HCT116 (cell line): ENCODE measurements around the gene LGALS9. TPM values are rescaled to one million over a fixed set of nuclear protein-coding genes. Genes with fewer than 3 reads are reported as not detected.
"Not testable (repeated sequence)": the region's sequence is repeated elsewhere in the genome, so short reads cannot be mapped to it uniquely, and the experiment has no call there.

Source experiments
- ATAC-seq: fragments of 200-7000 bp; cut with Tn5 transposase; 2 replicates; pipeline ENCODE4 v1.9.1; 2020; ENCODE audit warnings: mild to moderate bottlenecking, moderate library complexity
- BruUV-seq: library from RNA; stranded (reverse); fragments of 400-500 nt; replicated peaks from 2 replicates; lab custom pipeline; 2021; lab: Mats Ljungman, UMichigan
- CTCF ChIA-PET: fragments of 300-600 bp; sonication (Branson Sonifier 250); formaldehyde crosslinking; loops from one replicate; lab custom pipeline; 2021; ENCODE audit warnings: antibody characterized with exemption; lab: Charles Lee
- POLR2A ChIA-PET: fragments of 300-600, 350-600 bp; sonication (Branson Sonifier 250); formaldehyde crosslinking; loops from one replicate; lab custom pipeline; 2021; ENCODE audit warnings: antibody characterized with exemption; lab: Charles Lee
- RAD21 ChIA-PET, 2 experiments: fragments of 300-600 bp; sonication (Branson Sonifier 250); formaldehyde crosslinking; loops; one replicate each; lab custom pipeline; 2023; ENCODE audit warnings: low total read pairs in 2 of 2; ENCODE audit not compliant: uncharacterized antibody in 2 of 2, unreplicated experiment in 2 of 2, low non-redundant PET in 1 of 2; lab: Charles Lee
- DNase-seq: peaks from one replicate; pipeline ENCODE4 v3.0.0-alpha.2; 2010; ENCODE audit warnings: low read depth, low spot score
- H2AFZ ChIP-seq: fragments of 200-600 bp; shearing (Covaris generic), sonication (generic); 2 replicates; pipeline ENCODE4 v1.6.1; 2017; ENCODE audit warnings: low read depth, mixed run types, mixed read lengths, antibody characterized with exemption, low read length; ENCODE audit not compliant: poor library complexity, severe bottlenecking
- H3K27ac ChIP-seq: 2 replicates; pipeline ENCODE4 v1.5.1; 2012; ENCODE audit warnings: low read depth, low read length
- H3K27me3 ChIP-seq: fragments of 200-600 bp; sonication (generic); 2 replicates; pipeline ENCODE4 v1.6.1; 2016; ENCODE audit warnings: mixed run types, low read length, mixed read lengths; ENCODE audit not compliant: insufficient read depth
- H3K36me3 ChIP-seq, 2 experiments: fragments of 200-500 bp in 1 of 2; fragments of 200-600 bp in 1 of 2; sonication (Bioruptor generic) in 1 of 2; sonication (generic) in 1 of 2; 2 replicates each; pipeline versions ENCODE4 v1.5.1 to v1.6.1; 2014 to 2016; ENCODE audit warnings: low read length in 2 of 2, inconsistent platforms in 1 of 2, mixed read lengths in 1 of 2, mixed run types in 1 of 2; ENCODE audit not compliant: insufficient read depth in 2 of 2, control insufficient read depth in 1 of 2
- H3K4me1 ChIP-seq, 2 experiments: fragments of 200-600 bp in 1 of 2; sonication (generic) in 1 of 2; 2 replicates each; pipeline versions ENCODE4 v1.5.1 to v1.6.1; 2012 to 2017; ENCODE audit warnings: low read length in 2 of 2, inconsistent platforms in 1 of 2, mild to moderate bottlenecking in 1 of 2, mixed read lengths in 1 of 2, mixed run types in 1 of 2, moderate library complexity in 1 of 2; ENCODE audit not compliant: insufficient read depth in 2 of 2, control insufficient read depth in 1 of 2
- H3K4me2 ChIP-seq: fragments of 200-600 bp; sonication (generic); 2 replicates; pipeline ENCODE4 v1.6.1; 2017; ENCODE audit warnings: mixed run types, low read length, mixed read lengths
- H3K4me3 ChIP-seq, 2 experiments: fragments of 200-600 bp in 1 of 2; sonication (generic) in 1 of 2; replicated peaks in 1 of 2; 2 replicates each; pipeline ENCODE4 v1.5.1; 2011 to 2016; ENCODE audit warnings: low read length in 2 of 2, control low read depth in 1 of 2, low read depth in 1 of 2, mild to moderate bottlenecking in 1 of 2, mixed read lengths in 1 of 2, mixed run types in 1 of 2
- H3K79me2 ChIP-seq: fragments of 200-600 bp; sonication (generic); 2 replicates; pipeline ENCODE4 v1.6.1; 2017; ENCODE audit warnings: mild to moderate bottlenecking, mixed run types, low read length, moderate library complexity, mixed read lengths; ENCODE audit not compliant: insufficient read depth
- H3K9ac ChIP-seq: fragments of 200-600 bp; sonication (generic); 2 replicates; pipeline ENCODE4 v1.6.1; 2016; ENCODE audit warnings: low read length, mixed read lengths
- H3K9me2 ChIP-seq: fragments of 200-600 bp; sonication (generic), shearing (Covaris generic); 2 replicates; pipeline ENCODE4 v1.6.1; 2017; ENCODE audit warnings: mixed run types, mild to moderate bottlenecking, moderate library complexity; ENCODE audit not compliant: insufficient read depth
- H3K9me3 ChIP-seq, 2 experiments: fragments of 200-500 bp in 1 of 2; fragments of 200-600 bp in 1 of 2; sonication (Bioruptor generic) in 1 of 2; sonication (generic) in 1 of 2; 2 replicates each; pipeline ENCODE4 v1.6.1; 2014 to 2017; ENCODE audit warnings: low read length in 2 of 2, mixed read lengths in 2 of 2, inconsistent platforms in 1 of 2, low read depth in 1 of 2, mild to moderate bottlenecking in 1 of 2, mixed run types in 1 of 2, moderate library complexity in 1 of 2; ENCODE audit not compliant: control insufficient read depth in 1 of 2, insufficient read depth in 1 of 2
- H4K20me1 ChIP-seq: fragments of 200-600 bp; sonication (generic), shearing (Covaris generic); 2 replicates; pipeline ENCODE4 v1.6.1; 2017; ENCODE audit warnings: mixed run types, mild to moderate bottlenecking, moderate library complexity; ENCODE audit not compliant: insufficient read depth
- CBX3 ChIP-seq: IDR thresholded peaks from 2 replicates; pipeline ENCODE4 v1.6.1; 2012; ENCODE audit warnings: low read depth
- EZH2phosphoT487 ChIP-seq: fragments of 200-600 bp; IDR thresholded peaks from 2 replicates; pipeline ENCODE4 v1.6.1; 2018; ENCODE audit warnings: antibody characterized with exemption, borderline replicate concordance
- MAX ChIP-seq: IDR thresholded peaks from 2 replicates; pipeline ENCODE4 v1.6.1; 2012
- POLR2A ChIP-seq: IDR thresholded peaks from 2 replicates; pipeline ENCODE4 v1.7.0; 2011; ENCODE audit warnings: borderline replicate concordance; ENCODE audit not compliant: insufficient read depth, insufficient read length; ENCODE audit errors: extremely low read depth
- POLR2AphosphoS5 ChIP-seq: IDR thresholded peaks from 2 replicates; pipeline ENCODE4 v1.6.1; 2011; ENCODE audit warnings: mild to moderate bottlenecking, low read depth, low read length, moderate library complexity
- SRF ChIP-seq: IDR thresholded peaks from 2 replicates; pipeline ENCODE4 v1.6.1; 2012; ENCODE audit warnings: low read depth
- TCF7L2 ChIP-seq: IDR thresholded peaks from 2 replicates; pipeline ENCODE4 v1.7.0; 2011; ENCODE audit warnings: borderline replicate concordance, inconsistent platforms; ENCODE audit not compliant: insufficient read depth, insufficient read length; ENCODE audit errors: extremely low read depth
- YY1 ChIP-seq: IDR thresholded peaks from 2 replicates; pipeline ENCODE4 v1.6.1; 2011; ENCODE audit warnings: low read length, low read depth, moderate library complexity, mild to moderate bottlenecking; ENCODE audit not compliant: insufficient replicate concordance; ENCODE audit errors: extremely low read depth
- ZBTB33 ChIP-seq: IDR thresholded peaks from 2 replicates; pipeline ENCODE4 v1.6.1; 2011; ENCODE audit warnings: mild to moderate bottlenecking, low read length, moderate library complexity; ENCODE audit not compliant: insufficient replicate concordance; ENCODE audit errors: extremely low read depth
- ZNF274 ChIP-seq: fragments of 200-500 bp; sonication (Bioruptor generic); IDR thresholded peaks from 2 replicates; pipeline ENCODE4 v1.6.1; 2014; ENCODE audit warnings: mild to moderate bottlenecking, low read depth, low read length, inconsistent platforms
- intact Hi-C: fragments of 100-400 bp; cut with micrococcal nuclease; formaldehyde crosslinking; loops from 2 replicates; pipeline ENCODE4 v1.10.0; 2022
- total RNA-seq: library from RNA; stranded (reverse); gene quantifications from one replicate; pipeline ENCODE4 v1.2.1, GENCODE V29; 2021; ENCODE audit not compliant: unreplicated experiment

Gene LGALS9
- total RNA-seq, 1 experiment from 2014 or later, result 1.9 TPM

GRCh38 chr17:27629260-27629659 lies 1.7 kb upstream of the LGALS9 start:
- H3K27me3 ChIP-seq, H3K36me3 ChIP-seq, H4K20me1 ChIP-seq, H2AFZ ChIP-seq, H3K79me2 ChIP-seq, BruUV-seq, ATAC-seq, H3K4me3 ChIP-seq, H3K4me2 ChIP-seq, H3K9me3 ChIP-seq, H3K9me2 ChIP-seq, intact Hi-C loops, DNase-seq, POLR2A ChIA-PET, H3K27ac ChIP-seq, RAD21 ChIA-PET, CTCF ChIA-PET, H3K9ac ChIP-seq, H3K4me1 ChIP-seq: not testable (repeated sequence)

- no peak for TF ChIP-seq ZNF274
- no peak for TF ChIP-seq MAX
- no peak for TF ChIP-seq ZBTB33
- TF ChIP-seq EZH2phosphoT487, result no peak
- no peak for TF ChIP-seq SRF
- no peak for TF ChIP-seq POLR2AphosphoS5
- TF ChIP-seq POLR2A, result no peak
- TF ChIP-seq YY1, result no peak
- TF ChIP-seq TCF7L2, result no peak
- TF ChIP-seq CBX3, result no peak
- ATAC-seq (no peak; the same call in 1 of the 2 replicates), DNase-seq (no peak)
- POLR2A ChIA-PET, result no interaction called here
- peaks cover 4 to 9% of the 10 kb centered on the region in 2 experiments; a peak in 2 of 4 replicates for H3K4me1 ChIP-seq
- no peaks in the 10 kb centered on the region for H3K27me3 ChIP-seq
- no peaks in the 10 kb centered on the region for H3K9me2 ChIP-seq
- H3K4me3 ChIP-seq, result no peak overlapping the region
- H3K27ac ChIP-seq, result no peak overlapping the region
- BruUV-seq, result no TSS peak
- CTCF ChIA-PET, result no interaction called here
- H3K9me3 ChIP-seq, result no peaks in the 10 kb centered on the region
- H3K9ac ChIP-seq, result no peak overlapping the region
- H2AFZ ChIP-seq, result no peak overlapping the region
- H3K36me3 ChIP-seq, result no peaks in the 10 kb centered on the region
- H4K20me1 ChIP-seq, result no peaks in the 10 kb centered on the region
- RAD21 ChIA-PET, result no interaction called here
- intact Hi-C loops, result no loop called here
- H3K79me2 ChIP-seq, result no peaks in the 10 kb centered on the region
- no peak overlapping the region for H3K4me2 ChIP-seq
These were observed 398 bp downstream of the LGALS9 start for GRCh38 chr17:27631411-27631760.
